Stimulated activated CD4-positive, alpha-beta T cell treated with anti-CD3 and anti-CD28 coated beads, Interleukin-12 subunit alpha, Interleukin-12 subunit beta, amount 100 ng/mL, for 48 hours (primary cell): ENCODE data around the gene MT3.
"Not testable (repeated sequence)": the region's sequence is repeated elsewhere in the genome, so short reads cannot be mapped to it uniquely, and the experiment has no call there.

Source experiments
- DNase-seq, 3 donors: peaks; one replicate each; pipeline ENCODE4 v3.0.0-alpha.2; 2020; ENCODE audit warnings: low read depth in 2 of 3, low spot score in 1 of 3

Gene MT3

DNA sequence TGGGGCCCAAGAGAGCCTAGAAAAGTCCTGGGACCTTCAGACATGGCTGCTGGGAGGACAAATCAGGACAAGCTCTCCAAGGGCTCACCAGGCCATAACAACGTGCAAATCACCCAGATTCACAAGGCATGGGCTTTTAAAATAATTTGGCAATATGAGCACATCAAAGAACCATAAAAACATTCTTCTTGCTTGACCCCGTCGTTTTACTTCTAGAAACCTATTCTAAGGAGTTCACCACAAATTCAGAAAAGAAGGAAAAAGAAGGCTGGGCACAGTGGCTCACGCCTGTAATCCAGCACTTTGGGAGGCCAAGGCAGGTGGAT lies 12.1 kb upstream of the MT3 start:
- DNase-seq: no peak

DNA sequence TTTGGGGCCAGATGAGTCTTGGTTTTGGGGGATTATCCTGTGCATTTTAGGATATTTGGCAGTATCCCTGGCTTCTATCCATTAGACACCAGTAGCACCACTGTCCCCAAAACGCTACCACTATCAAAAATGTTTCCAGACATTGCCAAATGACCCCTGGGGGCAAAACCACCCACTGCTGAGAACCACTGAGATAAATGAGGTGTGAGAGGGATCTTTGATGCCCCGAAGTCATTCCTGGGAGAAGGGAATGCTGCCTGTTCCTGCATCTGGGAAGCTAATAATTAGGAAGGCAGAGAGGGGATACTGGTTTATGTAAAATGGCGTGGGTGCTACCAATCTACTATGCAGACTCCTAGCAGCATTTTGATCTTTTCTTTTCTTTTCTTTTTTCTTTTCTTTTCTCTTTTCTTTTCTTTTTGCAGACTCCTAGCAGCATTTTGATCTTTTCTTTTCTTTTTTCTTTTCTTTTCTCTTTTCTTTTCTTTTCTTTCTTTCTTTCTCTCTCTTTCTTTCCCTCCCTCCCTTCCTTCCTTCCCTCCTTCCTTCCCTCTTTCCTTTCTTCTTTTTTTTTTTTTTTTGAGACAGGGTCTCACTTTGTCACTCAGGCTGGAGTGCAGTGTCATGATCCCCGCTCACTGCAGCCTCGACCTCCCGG lies 8.8 kb upstream of the MT3 start:
- no peak for DNase-seq

DNA sequence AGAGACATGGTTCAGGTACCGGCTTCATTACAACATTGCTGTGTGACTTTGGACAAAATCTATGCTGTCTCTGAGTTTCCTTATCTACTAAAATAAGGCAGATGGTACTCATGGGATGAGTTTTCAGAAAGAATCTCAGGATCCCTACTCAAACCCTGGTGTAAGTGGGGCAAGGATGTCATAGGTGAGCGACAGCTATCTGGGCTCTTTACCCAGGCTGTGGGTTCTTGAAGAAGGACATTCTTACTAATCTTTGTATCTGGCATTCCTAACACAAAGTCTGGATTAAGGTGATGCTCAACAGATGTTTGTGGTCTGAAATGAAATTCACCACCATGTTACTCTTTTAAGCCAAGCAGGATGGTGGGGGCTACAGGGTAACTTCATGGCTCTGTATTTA lies 6.4 kb upstream of the MT3 start:
- DNase-seq: not testable (repeated sequence)

GRCh38 chr16:56583351-56584168 lies 5.8 kb upstream of the MT3 start:
- DNase-seq: no peak

- DNase-seq: no peak
Measured at GRCh38 chr16:56584276-56584675, 5.1 kb upstream of the MT3 start.

GRCh38 chr16:56588781-56589140 lies 567 bp upstream of the MT3 start:
- no peak for DNase-seq

GRCh38 chr16:56591377-56592060 lies 2.2 kb downstream of the MT3 start:
- DNase-seq: no peak

DNA sequence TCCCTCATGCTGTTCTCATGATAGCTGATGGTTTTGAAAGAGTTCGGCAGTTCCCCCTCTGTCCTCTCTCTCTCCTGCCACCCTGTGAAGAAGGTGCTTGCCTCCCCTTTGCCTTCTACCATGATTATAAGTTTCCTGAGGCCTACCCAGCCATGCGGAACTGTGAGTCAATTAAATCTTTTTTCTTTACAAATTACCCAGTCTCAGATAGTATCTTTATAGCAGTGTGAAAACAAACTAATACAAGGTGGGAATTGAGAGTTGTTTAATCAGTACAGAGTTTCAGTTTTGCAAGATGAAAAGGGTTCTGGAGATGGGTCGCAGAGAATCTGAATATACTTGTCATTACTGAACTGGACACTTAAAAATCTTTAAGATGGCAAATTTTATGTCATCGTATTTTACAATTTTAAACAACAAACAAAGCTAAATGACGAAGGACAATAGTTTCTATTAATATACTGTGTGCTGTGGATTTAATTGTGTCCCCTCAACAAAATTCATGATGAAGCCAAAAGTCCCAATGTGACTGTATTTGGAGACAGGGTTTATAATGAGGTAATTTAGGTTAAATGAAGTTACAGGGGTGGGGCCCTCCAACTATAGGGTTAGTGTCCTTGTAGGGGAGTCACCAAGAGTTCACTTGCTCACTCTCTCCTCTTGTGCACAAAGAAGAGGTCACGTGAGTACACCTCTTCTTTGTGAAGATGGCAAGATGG lies 4.4 kb downstream of the MT3 start:
- no peak for DNase-seq

DNA sequence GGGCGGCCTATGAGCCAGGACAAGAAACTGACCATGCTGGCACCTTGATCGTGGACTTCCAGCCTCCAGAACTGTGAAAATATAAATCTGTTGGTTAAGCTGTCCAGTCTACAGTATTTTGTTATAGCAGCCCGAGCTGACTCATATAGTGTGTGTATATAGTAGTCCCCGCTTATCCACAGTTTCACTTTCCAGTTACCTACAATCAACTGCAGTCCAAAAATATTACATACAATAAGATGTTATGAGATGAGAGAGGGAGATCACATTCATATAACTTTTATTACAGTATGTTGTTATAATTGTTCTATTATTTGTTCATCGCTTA lies 4.9 kb downstream of the MT3 start:
- no peak for DNase-seq

DNA sequence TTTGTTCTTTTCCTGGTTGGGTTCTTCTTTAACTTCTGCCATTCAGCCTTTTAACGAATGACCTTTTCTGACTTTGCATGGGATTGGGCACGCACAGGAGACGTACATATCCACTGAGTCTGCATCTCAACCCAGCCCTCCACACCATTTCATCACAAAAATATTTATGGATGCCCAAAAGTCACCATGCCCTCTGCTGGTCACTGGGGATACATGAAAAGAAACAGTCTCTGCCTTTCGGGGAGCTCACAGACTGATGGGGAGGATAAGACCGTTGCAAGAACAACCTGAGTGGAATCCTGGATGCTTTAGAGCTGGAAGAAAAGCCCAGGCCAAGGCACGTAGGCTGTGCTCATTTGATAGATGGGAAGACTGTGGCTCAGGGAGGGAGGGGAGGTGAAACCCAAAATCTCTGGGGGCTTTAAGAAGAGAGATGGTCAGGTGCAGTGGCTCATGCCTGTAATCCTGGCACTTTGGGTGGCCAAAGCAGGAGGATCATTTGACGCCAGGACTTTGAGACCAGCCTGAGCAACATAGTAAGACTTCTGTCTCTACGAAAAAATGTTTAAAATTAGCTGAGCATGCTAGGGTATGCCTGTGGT lies 11.2 kb downstream of the MT3 start:
- no peak for DNase-seq

GRCh38 chr16:56601325-56601724 lies 12.0 kb downstream of the MT3 start:
- DNase-seq: no peak

DNA sequence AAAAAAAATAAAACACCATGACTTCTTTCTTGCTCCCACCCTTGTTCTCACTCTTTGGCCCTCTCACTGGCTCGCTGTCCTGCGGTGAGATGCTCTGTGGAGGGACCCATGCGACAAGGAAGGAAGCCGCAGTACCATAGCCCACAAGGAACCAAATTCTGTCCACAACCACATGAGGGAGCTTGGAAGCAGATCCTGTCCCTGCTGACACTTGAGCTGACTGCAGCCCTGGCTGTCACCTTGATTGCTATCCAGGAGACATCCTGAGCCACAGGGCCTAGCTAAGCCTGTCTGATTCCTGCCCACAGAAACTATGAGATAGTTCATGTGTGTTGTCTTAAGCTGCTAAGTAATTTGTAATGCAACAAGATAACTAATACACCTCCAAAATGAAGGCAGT lies 14.3 kb downstream of the MT3 start:
- no peak for DNase-seq

- DNase-seq: no peak
Measured at GRCh38 chr16:56604966-56605365, 15.6 kb downstream of the MT3 start.

DNA sequence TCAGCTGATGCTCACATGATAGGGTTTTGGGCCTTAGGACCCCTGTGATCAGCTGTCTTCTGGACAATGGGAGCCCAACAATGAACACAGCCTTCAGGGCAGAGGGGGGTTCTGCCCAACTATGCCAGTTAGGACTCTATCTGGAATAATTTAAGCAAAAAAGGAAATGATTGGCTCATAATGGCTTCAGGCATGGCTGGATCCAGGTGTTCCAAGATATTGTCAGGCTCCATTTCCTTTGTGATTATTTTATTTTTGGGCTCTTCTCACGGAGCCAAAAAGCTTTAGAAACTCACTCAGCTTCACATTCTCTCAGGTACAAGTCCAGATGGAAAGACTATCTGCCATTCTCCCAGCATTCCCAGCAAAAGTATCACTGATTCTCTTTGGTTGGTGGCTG lies 16.1 kb downstream of the MT3 start:
- DNase-seq: no peak

DNA sequence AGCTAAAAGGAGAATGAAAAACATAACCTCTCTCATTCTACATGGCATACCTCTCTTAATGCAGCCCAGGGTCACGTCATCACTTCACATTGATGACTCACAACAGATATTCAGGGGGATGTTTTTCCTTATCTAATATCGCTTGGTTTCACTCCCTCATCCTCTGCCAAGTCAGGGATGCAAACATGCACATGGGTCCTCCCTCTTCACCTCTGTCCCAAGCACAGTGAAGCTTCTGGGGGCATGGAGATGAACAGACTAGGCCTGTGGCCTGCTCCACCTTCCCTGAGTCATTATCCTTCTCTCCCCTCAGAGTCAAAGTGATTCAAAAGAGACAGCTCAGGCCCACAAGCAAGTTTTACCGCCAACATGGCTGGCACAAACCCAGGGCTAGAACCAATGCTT lies 16.7 kb downstream of the MT3 start:
- DNase-seq: no peak

DNA sequence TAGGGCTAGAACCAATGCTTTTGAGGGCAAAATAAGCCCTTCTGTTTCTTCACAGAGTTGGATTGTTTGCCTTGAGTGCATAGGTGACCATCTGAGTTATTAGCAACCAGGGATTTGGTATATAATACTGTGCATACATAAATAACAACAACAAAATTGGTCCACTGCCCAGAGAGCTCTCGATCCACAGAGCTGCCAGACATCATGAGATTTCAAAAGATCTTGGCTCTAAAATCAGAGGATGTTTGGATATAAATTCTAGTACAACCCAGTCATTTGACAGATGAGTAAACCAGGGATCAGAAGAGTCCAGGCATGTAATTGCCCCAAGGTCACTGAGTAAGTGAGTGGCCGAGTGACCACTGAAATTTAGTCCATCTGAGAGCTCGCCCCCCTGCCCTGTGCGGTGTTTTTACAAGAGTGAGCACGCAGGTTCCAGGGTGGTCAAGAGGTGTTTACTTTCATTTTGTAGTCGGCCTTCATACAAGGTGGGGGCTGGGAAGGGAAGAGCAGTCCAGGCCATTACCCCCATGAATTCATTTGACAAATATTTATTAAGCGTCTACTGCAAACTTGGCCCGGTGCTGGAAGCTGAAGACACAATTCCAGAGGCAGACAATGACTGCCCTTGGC lies 17.3 kb downstream of the MT3 start:
- DNase-seq: no peak

GRCh38 chr16:56607109-56607618 lies 17.8 kb downstream of the MT3 start:
- DNase-seq: no peak

GRCh38 chr16:56607675-56608042 lies 18.3 kb downstream of the MT3 start:
- no peak for DNase-seq

DNA sequence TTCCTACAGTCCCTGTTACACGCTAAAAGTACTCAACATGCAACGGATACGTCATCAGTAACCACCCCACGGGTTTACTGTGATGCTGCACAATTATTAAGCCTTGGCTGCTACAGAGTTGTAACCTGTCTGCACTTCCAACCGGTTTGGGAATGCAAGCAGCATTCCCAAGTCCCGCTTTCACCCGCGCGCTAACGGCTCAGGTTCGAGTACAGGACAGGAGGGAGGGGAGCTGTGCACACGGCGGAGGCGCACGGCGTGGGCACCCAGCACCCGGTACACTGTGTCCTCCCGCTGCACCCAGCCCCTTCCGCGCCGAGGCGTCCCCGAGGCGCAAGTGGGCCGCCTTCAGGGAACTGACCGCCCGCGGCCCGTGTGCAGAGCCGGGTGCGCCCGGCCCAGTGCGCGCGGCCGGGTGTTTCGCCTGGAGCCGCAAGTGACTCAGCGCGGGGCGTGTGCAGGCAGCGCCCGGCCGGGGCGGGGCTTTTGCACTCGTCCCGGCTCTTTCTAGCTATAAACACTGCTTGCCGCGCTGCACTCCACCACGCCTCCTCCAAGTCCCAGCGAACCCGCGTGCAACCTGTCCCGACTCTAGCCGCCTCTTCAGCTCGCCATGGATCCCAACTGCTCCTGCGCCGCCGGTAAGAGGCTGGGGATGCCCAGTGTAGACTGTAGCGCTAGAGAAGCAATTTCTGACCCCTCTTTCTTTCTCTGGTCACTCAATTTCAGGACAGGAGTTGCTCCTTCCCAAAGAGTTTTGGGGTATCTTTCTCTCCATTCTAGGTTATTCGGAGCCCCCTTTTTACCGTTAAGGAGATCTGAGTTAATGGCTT lies 18.9 kb downstream of the MT3 start, which contains the start of gene MT2A:
Gene MT2A, plus strand, starts transcription at position 542 of the 833 bp plus-strand sequence. Its CDS starts 72 bp downstream, at position 614.
- DNase-seq: peak; percentile 80 to 92 (median 84)
